Osteoblast (primary cell): ENCODE results near the gene RPS3. TPM values are rescaled to one million over a fixed set of nuclear protein-coding genes. Genes with fewer than 3 reads are reported as not detected.

Experiments used
- DNase-seq: peaks from one replicate; pipeline ENCODE4 v3.0.0; 2011; ENCODE audit warnings: low spot score, mixed read lengths; ENCODE audit not compliant: insufficient read length; ENCODE audit errors: missing footprints
- H2AFZ ChIP-seq: 2 replicates; pipeline ENCODE4 v1.6.0; 2011; ENCODE audit warnings: mild to moderate bottlenecking, low read length
- H3K27ac ChIP-seq: 2 replicates; pipeline ENCODE4 v1.5.1; 2011; ENCODE audit warnings: mild to moderate bottlenecking, low read depth, low read length, moderate library complexity
- H3K27me3 ChIP-seq: 2 replicates; pipeline ENCODE4 v1.6.0; 2012; ENCODE audit warnings: mild to moderate bottlenecking, control low read depth, inconsistent platforms, low read length, moderate library complexity; ENCODE audit not compliant: insufficient read depth
- H3K36me3 ChIP-seq: 2 replicates; pipeline ENCODE4 v1.5.1; 2011; ENCODE audit warnings: mild to moderate bottlenecking, low read length, control low read depth, moderate library complexity; ENCODE audit not compliant: insufficient read depth
- H3K4me1 ChIP-seq: 2 replicates; pipeline ENCODE4 v1.5.1; 2011; ENCODE audit warnings: mild to moderate bottlenecking, low read length, control low read depth, moderate library complexity; ENCODE audit not compliant: insufficient read depth
- H3K4me2 ChIP-seq: 2 replicates; pipeline ENCODE4 v1.6.0; 2011; ENCODE audit warnings: mild to moderate bottlenecking, low read length; ENCODE audit not compliant: insufficient read depth
- H3K4me3 ChIP-seq: fragments of 200-600 bp; sonication (generic); 3 replicates; pipeline ENCODE4 v1.5.1; 2012; ENCODE audit warnings: mild to moderate bottlenecking, low read length, inconsistent platforms; ENCODE audit not compliant: insufficient read depth
- H3K79me2 ChIP-seq: 2 replicates; pipeline ENCODE4 v1.6.0; 2012; ENCODE audit warnings: mild to moderate bottlenecking, low read length, control low read depth, inconsistent platforms; ENCODE audit not compliant: insufficient read depth
- H3K9me3 ChIP-seq: 2 replicates; pipeline ENCODE4 v1.5.1; 2011; ENCODE audit warnings: low read depth, low read length, control low read depth
- H4K20me1 ChIP-seq: 2 replicates; pipeline ENCODE4 v1.6.0; 2012; ENCODE audit warnings: mild to moderate bottlenecking, low read length, control low read depth; ENCODE audit not compliant: insufficient read depth
- CTCF ChIP-seq: IDR thresholded peaks from 2 replicates; pipeline ENCODE4 v1.5.1; 2011; ENCODE audit warnings: mild to moderate bottlenecking, low read depth, low read length, moderate library complexity; ENCODE audit errors: extremely low read depth
- total RNA-seq: library from RNA; depleted of rRNA; stranded (reverse); fragments of >200 nt; gene quantifications from 2 replicates; pipeline ENCODE4 v1.2.3, GENCODE V29; 2012

Gene RPS3
- total RNA-seq, 1 donor, result 1,512 TPM

GRCh38 chr11:75400146-75400865 lies 988 bp downstream of the RPS3 start:
- Histone ChIP-seq H3K27me3 (no peaks in the 10 kb centered on the region), H4K20me1 (peaks cover 53% of the 10 kb centered on the region), H3K4me2 (peak overlapping the region; percentile 100), H2AFZ (no peak overlapping the region), H3K4me3 (peak overlapping the region; percentile 75), H3K27ac (peak overlapping the region; percentile 86), H3K79me2 (peaks cover 60% of the 10 kb centered on the region), H3K4me1 (peaks cover 40% of the 10 kb centered on the region), H3K9me3 (no peaks in the 10 kb centered on the region), H3K36me3 (peaks cover 49% of the 10 kb centered on the region)
- DNase-seq, result no peak
- no peak for TF ChIP-seq CTCF

DNA sequence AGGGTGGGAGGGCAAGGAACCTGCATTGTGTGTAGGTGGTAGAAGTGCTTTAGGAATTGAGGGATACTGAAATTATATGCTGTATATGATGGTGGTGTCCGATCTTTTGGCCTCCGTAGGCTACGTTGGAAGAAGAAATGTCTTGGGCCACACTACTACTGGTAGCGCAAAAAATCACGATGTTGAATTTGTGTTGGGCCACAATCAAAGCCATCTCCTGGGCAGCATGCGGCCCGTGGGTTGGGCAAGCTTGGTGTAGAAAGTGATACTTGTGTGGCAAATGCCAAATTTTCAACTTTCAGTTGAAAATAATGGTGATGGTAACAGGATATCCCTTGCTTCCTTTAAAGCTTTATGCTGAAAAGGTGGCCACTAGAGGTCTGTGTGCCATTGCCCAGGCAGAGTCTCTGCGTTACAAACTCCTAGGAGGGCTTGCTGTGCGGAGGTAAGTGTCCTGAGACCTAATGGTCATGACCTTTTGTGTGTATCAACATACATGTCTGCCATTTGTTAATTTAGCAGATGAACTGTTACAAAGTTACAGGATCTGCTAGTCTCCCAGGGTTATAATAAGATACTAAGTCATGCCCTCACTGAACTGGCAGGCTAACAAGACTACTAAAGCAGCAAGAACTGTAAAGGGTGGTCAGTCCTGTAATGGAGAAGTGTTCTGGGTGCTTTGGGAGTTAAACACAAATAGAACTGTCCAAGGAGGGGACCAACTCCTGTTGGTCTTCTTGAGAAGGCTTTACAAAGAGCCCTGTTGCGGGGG lies 2.9 kb downstream of the RPS3 start:
- Histone ChIP-seq H4K20me1 (peaks cover 70% of the 10 kb centered on the region), H3K36me3 (peaks cover 66% of the 10 kb centered on the region), H3K79me2 (peaks cover 77% of the 10 kb centered on the region), H3K4me3 (peak overlapping the region; percentile 75), H3K4me2 (peak overlapping the region; percentile 100), H3K9me3 (no peaks in the 10 kb centered on the region), H3K4me1 (peaks cover 46% of the 10 kb centered on the region), H3K27me3 (no peaks in the 10 kb centered on the region), H3K27ac (peak overlapping the region; percentile 36), H2AFZ (no peak overlapping the region)
- peak; percentile 22 for TF ChIP-seq CTCF
- no peak for DNase-seq

GRCh38 chr11:75403037-75403436 lies 3.7 kb downstream of the RPS3 start:
- H2AFZ ChIP-seq, result no peak overlapping the region
- peaks cover 46% of the 10 kb centered on the region for H3K4me1 ChIP-seq
- peak overlapping the region; percentile 36 for H3K27ac ChIP-seq
- peaks cover 71% of the 10 kb centered on the region for H3K36me3 ChIP-seq
- peaks cover 82% of the 10 kb centered on the region for H3K79me2 ChIP-seq
- no peak for DNase-seq
- H3K4me2 ChIP-seq, result peak overlapping the region; percentile 100
- H3K9me3 ChIP-seq, result no peaks in the 10 kb centered on the region
- no peak overlapping the region for H3K4me3 ChIP-seq
- H3K27me3 ChIP-seq, result no peaks in the 10 kb centered on the region
- peaks cover 76% of the 10 kb centered on the region for H4K20me1 ChIP-seq
- TF ChIP-seq CTCF, result no peak
